A549 (cell line): ENCODE measurements around the gene FEM1C. TPM values are rescaled to one million over a fixed set of nuclear protein-coding genes. Genes with fewer than 3 reads are reported as not detected.

Experiments
- ATAC-seq, 2 experiments: fragments of 200-7000 bp in 1 of 2; fragments of >200 bp in 1 of 2; cut with Nextera tagmentation in 1 of 2; cut with Tn5 transposase in 1 of 2; 3 replicates each; pipeline versions ENCODE4 v1.8.0 to v1.9.1; 2018 to 2020; ENCODE audit warnings: mild to moderate bottlenecking in 1 of 2, moderate library complexity in 1 of 2
- CTCF ChIA-PET: fragments of 300-600 bp; sonication (Branson Sonifier 250); formaldehyde crosslinking; extraction: SDS; loops from one replicate; lab custom pipeline; 2021; ENCODE audit warnings: antibody characterized with exemption, inconsistent platforms; lab: Yijun Ruan, JAX
- POLR2A ChIA-PET: fragments of 350-600 bp; formaldehyde crosslinking; extraction: SDS; loops from one replicate; lab custom pipeline; 2021; ENCODE audit warnings: antibody characterized with exemption, inconsistent platforms; lab: Yijun Ruan, JAX
- DNase-seq, 2 experiments: peaks; one replicate each; pipeline versions ENCODE4 v3.0.0 to v3.0.0-alpha.2; 2011 to 2016; ENCODE audit warnings: low read depth in 1 of 2, low spot score in 1 of 2
- FAIRE-seq: peaks from 2 replicates; lab custom pipeline; 2011; peaks lifted over from hg19 to GRCh38; lab: Jason Lieb, UNC
- H3K27ac ChIP-seq, 2 experiments: fragments of >200 bp; sonication (Bioruptor Twin); formaldehyde crosslinking; 3 replicates each; pipeline ENCODE4 v1.5.1; 2016 to 2017
- H3K4me1 ChIP-seq: fragments of >200 bp; sonication (Bioruptor Twin); formaldehyde crosslinking; 3 replicates; pipeline ENCODE4 v1.6.1; 2016
- H3K4me2 ChIP-seq: fragments of >200 bp; sonication (Bioruptor Twin); formaldehyde crosslinking; 3 replicates; pipeline ENCODE4 v1.6.1; 2016
- H3K4me3 ChIP-seq: fragments of >200 bp; sonication (Bioruptor Twin); formaldehyde crosslinking; 3 replicates; pipeline ENCODE4 v1.5.1; 2016
- H3K9me3 ChIP-seq: fragments of >200 bp; sonication (Bioruptor Twin); formaldehyde crosslinking; 3 replicates; pipeline ENCODE4 v1.6.1; 2016
- CEBPB ChIP-seq, 2 experiments: fragments of >200 bp in 1 of 2; sonication (Bioruptor Twin) in 1 of 2; formaldehyde crosslinking in 1 of 2; IDR thresholded peaks; 2 replicates each; pipeline ENCODE4 v1.6.1; 2012 to 2016
- CHD4 ChIP-seq: fragments of 200-600 bp; sonication (generic); IDR thresholded peaks from 2 replicates; pipeline ENCODE4 v1.6.1; 2016; ENCODE audit warnings: antibody characterized with exemption, mild to moderate bottlenecking, borderline replicate concordance
- EP300 ChIP-seq, 2 experiments: fragments of >200 bp; sonication (Bioruptor Twin); formaldehyde crosslinking; IDR thresholded peaks; 2 replicates in 1 of 2; 3 replicates in 1 of 2; pipeline ENCODE4 v1.6.1; 2016 to 2017
- FOSB ChIP-seq: fragments of 250-450 bp; sonication (Bioruptor Pico); IDR thresholded peaks from 2 replicates; pipeline ENCODE4 v1.5.0; 2020; ENCODE audit warnings: mild to moderate bottlenecking, moderate library complexity
- FOSL2 ChIP-seq, 2 experiments: fragments of 450-650 bp in 1 of 2; fragments of >200 bp in 1 of 2; sonication (Bioruptor Twin) in 1 of 2; formaldehyde crosslinking; IDR thresholded peaks; 2 replicates each; pipeline versions ENCODE4 v1.5.0 to v1.6.1; 2016 to 2020; ENCODE audit warnings: mild to moderate bottlenecking in 1 of 2, moderate library complexity in 1 of 2
- HOXA7 ChIP-seq: fragments of 250-450 bp; sonication (Bioruptor Pico); IDR thresholded peaks from 2 replicates; pipeline ENCODE4 v1.5.0; 2020; ENCODE audit warnings: mild to moderate bottlenecking, moderate library complexity
- JUN ChIP-seq, 2 experiments: fragments of >200 bp; sonication (Bioruptor Twin); formaldehyde crosslinking; IDR thresholded peaks; 2 replicates in 1 of 2; 3 replicates in 1 of 2; pipeline ENCODE4 v1.6.1; 2016 to 2017
- JUNB ChIP-seq: fragments of >200 bp; sonication (Bioruptor Twin); formaldehyde crosslinking; IDR thresholded peaks from 2 replicates; pipeline ENCODE4 v1.6.1; 2016
- KDM1A ChIP-seq: fragments of 200-600 bp; sonication (generic); IDR thresholded peaks from 2 replicates; pipeline ENCODE4 v1.6.1; 2016; ENCODE audit warnings: low read depth, mild to moderate bottlenecking
- MAZ ChIP-seq: fragments of 150-350 bp; IDR thresholded peaks from 2 replicates; pipeline ENCODE4 v1.6.1; 2014; ENCODE audit warnings: antibody characterized with exemption, low read depth, low read length, borderline replicate concordance
- MYC ChIP-seq: IDR thresholded peaks from 2 replicates; pipeline ENCODE4 v1.6.1; 2012; ENCODE audit warnings: mild to moderate bottlenecking, inconsistent platforms, low read length, improper control_type of control experiment, borderline replicate concordance
- POLR2A ChIP-seq: IDR thresholded peaks from 2 replicates; pipeline ENCODE4 v1.6.1; 2012; ENCODE audit warnings: mild to moderate bottlenecking, low read length
- POLR2AphosphoS2 ChIP-seq: conservative IDR thresholded peaks from 2 replicates; pipeline ENCODE4 v1.6.1; 2012; ENCODE audit warnings: low read length, improper control_type of control experiment, inconsistent platforms
- RAD21 ChIP-seq, 2 experiments: fragments of >200 bp in 1 of 2; sonication (Bioruptor Twin) in 1 of 2; formaldehyde crosslinking in 1 of 2; IDR thresholded peaks in 1 of 2; conservative IDR thresholded peaks in 1 of 2; 2 replicates in 1 of 2; 3 replicates in 1 of 2; pipeline ENCODE4 v1.6.1; 2012 to 2018; ENCODE audit warnings: inconsistent platforms in 1 of 2
- RARB ChIP-seq: fragments of 250-450 bp; sonication (Bioruptor Pico); IDR thresholded peaks from 2 replicates; pipeline ENCODE4 v1.8.0; 2021; ENCODE audit warnings: mild to moderate bottlenecking, moderate library complexity
- RNF2 ChIP-seq: fragments of 200-600 bp; sonication (generic); IDR thresholded peaks from 2 replicates; pipeline ENCODE4 v1.6.1; 2016; ENCODE audit warnings: low read depth, mild to moderate bottlenecking, antibody characterized with exemption, moderate library complexity, borderline replicate concordance
- SMC3 ChIP-seq: fragments of >200 bp; sonication (Bioruptor Twin); formaldehyde crosslinking; IDR thresholded peaks from 3 replicates; pipeline ENCODE4 v1.6.1; 2018; ENCODE audit warnings: inconsistent platforms
- TFCP2L1 ChIP-seq: fragments of 250-450 bp; sonication (Bioruptor Pico); IDR thresholded peaks from 2 replicates; pipeline ENCODE4 v1.5.0; 2021; ENCODE audit warnings: mild to moderate bottlenecking
- TP53 ChIP-seq: fragments of 250-450 bp; sonication (Bioruptor Pico); IDR thresholded peaks from 2 replicates; pipeline ENCODE4 v1.5.0; 2021; ENCODE audit warnings: mild to moderate bottlenecking, moderate library complexity
- WGBS: methylation state at CpG from one replicate; pipeline ENCODE4 v1.1.6; 2017; ENCODE audit errors: missing lambda C conversion rate; 5-methylcytosine and 5-hydroxymethylcytosine counted together
- polyA plus RNA-seq, 4 experiments: library from polyadenylated mRNA; depleted of rRNA in 3 of 4; stranded (reverse); fragments of >200 nt; fragmentation: RNase III in 1 of 4; extraction: RNeasy Plus Mini Kit Qiagen cat#74134 plus additional on column Dnase treatment in 1 of 4; gene quantifications; 2 replicates in 3 of 4; 3 replicates in 1 of 4; pipeline ENCODE4 v1.2.3, GENCODE V29; 2011 to 2017
- TF ChIP-seq, protein P1 (sequence below): IDR thresholded peaks from 2 replicates; pipeline ENCODE4 v1.6.1; 2012
- TF ChIP-seq, protein P2 (sequence below): IDR thresholded peaks from 2 replicates; pipeline ENCODE4 v1.6.1; 2012
- TF ChIP-seq, protein P3 (sequence below): fragments of 200-600 bp; sonication (generic); IDR thresholded peaks from 2 replicates; pipeline ENCODE4 v1.6.1; 2016; ENCODE audit warnings: antibody characterized with exemption, mild to moderate bottlenecking, moderate library complexity
- TF ChIP-seq, protein P4 (sequence below): fragments of 250-450 bp; sonication (Bioruptor Pico); IDR thresholded peaks from 2 replicates; pipeline ENCODE4 v1.5.0; 2020; ENCODE audit warnings: low read depth, mild to moderate bottlenecking, moderate library complexity

FEM1C gene
- polyA plus RNA-seq, 2 of the 4 experiments (the other 2 are of a cell fraction): 6.3 to 8.4 TPM

DNA sequence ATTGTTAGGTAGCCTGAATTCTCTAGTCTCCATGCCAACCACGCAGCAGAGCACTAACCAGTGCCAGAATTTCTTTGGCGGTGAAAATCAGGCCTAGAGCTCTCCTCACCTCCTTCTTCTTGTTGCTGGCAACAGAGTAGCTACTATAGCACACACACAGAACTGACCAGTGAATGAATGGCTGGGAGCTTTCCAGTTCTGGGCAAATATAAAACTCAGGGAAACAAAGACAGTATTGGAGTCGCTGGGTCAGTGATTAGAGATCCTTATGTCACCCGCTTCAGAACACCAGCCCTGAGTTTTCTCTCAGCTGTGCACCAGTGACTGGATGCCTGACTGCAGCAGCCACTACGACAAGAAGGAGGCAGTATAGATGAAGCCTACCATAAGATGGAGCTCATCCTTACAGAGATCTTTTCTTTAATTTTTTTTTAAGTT, 26.9 kb upstream of the FEM1C start:
- POLR2A ChIA-PET: interaction anchor here (0.6 kb wide), 1 partner anchor 31 kb away, joined by 11 read pairs; the partner anchor contains the start of gene TICAM2
- H3K4me1 ChIP-seq: no peaks in the 10 kb centered on the region
- no peak overlapping the region for H3K4me3 ChIP-seq
- no peak overlapping the region for H3K4me2 ChIP-seq
- WGBS: 79% methylated on average over 5 of the region's 5 CpGs
- TF ChIP-seq, protein P1, sequence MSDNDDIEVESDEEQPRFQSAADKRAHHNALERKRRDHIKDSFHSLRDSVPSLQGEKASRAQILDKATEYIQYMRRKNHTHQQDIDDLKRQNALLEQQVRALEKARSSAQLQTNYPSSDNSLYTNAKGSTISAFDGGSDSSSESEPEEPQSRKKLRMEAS: no peak
- TF ChIP-seq TP53 (no peak), JUNB (no peak), FOSL2 (IDR thresholded peaks at IDR 0.05) (no peak), FOSL2 (CRISPR knock-in tag; IDR thresholded peaks at IDR 0.05) (no peak), MAZ (no peak), JUN (IDR thresholded peaks at IDR 0.05) (no peak), POLR2A (no peak), CEBPB (IDR thresholded peaks at IDR 0.05) (no peak), RARB (CRISPR knock-in tag) (no peak), SMC3 (no peak), KDM1A (no peak), RNF2 (no peak), RAD21 (conservative IDR thresholded peaks at IDR 0.05 in 1 of 2, IDR thresholded peaks at IDR 0.05 in 1 of 2) (no peak), POLR2AphosphoS2 (no peak), HOXA7 (CRISPR knock-in tag) (no peak), TFCP2L1 (CRISPR knock-in tag) (no peak)
- TF ChIP-seq, protein P2, sequence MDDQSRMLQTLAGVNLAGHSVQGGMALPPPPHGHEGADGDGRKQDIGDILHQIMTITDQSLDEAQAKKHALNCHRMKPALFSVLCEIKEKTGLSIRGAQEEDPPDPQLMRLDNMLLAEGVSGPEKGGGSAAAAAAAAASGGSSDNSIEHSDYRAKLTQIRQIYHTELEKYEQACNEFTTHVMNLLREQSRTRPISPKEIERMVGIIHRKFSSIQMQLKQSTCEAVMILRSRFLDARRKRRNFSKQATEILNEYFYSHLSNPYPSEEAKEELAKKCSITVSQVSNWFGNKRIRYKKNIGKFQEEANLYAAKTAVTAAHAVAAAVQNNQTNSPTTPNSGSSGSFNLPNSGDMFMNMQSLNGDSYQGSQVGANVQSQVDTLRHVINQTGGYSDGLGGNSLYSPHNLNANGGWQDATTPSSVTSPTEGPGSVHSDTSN: no peak
- TF ChIP-seq, all 56 proteins: peak for 0
- DNase-seq (no peak), ATAC-seq (peak in 1 of 2 experiments; percentile 38; a peak in 1 of 6 replicates), FAIRE-seq (no peak)
- CTCF ChIA-PET: interaction anchor here (0.5 to 3.5 kb wide), 3 partner anchors 27 to 262 kb away, joined by 3 to 29 read pairs (median 6); partner anchors contain the start of gene FEM1C
- Histone ChIP-seq H3K27ac (no peak overlapping the region), H3K9me3 (no peaks in the 10 kb centered on the region)

DNA sequence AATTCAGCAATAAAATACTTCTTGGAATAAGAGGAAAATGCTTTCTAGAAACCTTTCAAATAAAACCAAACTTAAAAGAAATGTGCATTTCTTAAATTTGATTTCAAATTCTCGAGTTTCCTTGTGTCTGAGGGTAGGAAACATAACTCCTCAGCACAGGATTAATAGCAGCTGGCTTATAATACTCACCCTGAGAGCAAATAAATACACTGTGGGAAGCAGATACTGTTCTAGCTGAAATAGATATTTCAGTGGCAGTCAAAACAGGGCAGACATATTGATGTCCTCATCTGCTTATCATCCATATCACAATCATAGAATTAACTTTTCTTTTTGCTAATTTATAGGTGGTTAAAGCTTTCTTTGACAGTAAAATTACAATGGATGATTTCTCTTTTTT, 24.1 kb upstream of the FEM1C start:
- H3K4me1 ChIP-seq: no peaks in the 10 kb centered on the region
- ChIA-PET CTCF (interaction anchor here (1.3 to 1.9 kb wide), 2 partner anchors 22 to 259 kb away, joined by 4 to 5 read pairs; no protein-coding TSS in a partner anchor), POLR2A (no interaction called here)
- no peak for DNase-seq
- no peak overlapping the region for H3K27ac ChIP-seq
- H3K4me2 ChIP-seq: no peak overlapping the region
- no peak for ATAC-seq
- no peak for FAIRE-seq
- H3K9me3 ChIP-seq: no peaks in the 10 kb centered on the region
- H3K4me3 ChIP-seq: no peak overlapping the region
- TF ChIP-seq, protein P3, sequence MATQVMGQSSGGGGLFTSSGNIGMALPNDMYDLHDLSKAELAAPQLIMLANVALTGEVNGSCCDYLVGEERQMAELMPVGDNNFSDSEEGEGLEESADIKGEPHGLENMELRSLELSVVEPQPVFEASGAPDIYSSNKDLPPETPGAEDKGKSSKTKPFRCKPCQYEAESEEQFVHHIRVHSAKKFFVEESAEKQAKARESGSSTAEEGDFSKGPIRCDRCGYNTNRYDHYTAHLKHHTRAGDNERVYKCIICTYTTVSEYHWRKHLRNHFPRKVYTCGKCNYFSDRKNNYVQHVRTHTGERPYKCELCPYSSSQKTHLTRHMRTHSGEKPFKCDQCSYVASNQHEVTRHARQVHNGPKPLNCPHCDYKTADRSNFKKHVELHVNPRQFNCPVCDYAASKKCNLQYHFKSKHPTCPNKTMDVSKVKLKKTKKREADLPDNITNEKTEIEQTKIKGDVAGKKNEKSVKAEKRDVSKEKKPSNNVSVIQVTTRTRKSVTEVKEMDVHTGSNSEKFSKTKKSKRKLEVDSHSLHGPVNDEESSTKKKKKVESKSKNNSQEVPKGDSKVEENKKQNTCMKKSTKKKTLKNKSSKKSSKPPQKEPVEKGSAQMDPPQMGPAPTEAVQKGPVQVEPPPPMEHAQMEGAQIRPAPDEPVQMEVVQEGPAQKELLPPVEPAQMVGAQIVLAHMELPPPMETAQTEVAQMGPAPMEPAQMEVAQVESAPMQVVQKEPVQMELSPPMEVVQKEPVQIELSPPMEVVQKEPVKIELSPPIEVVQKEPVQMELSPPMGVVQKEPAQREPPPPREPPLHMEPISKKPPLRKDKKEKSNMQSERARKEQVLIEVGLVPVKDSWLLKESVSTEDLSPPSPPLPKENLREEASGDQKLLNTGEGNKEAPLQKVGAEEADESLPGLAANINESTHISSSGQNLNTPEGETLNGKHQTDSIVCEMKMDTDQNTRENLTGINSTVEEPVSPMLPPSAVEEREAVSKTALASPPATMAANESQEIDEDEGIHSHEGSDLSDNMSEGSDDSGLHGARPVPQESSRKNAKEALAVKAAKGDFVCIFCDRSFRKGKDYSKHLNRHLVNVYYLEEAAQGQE: no peak
- TF ChIP-seq MYC (no peak), CHD4 (no peak), EP300 (IDR thresholded peaks at IDR 0.05) (no peak), FOSB (no peak)
- TF ChIP-seq, protein P4, sequence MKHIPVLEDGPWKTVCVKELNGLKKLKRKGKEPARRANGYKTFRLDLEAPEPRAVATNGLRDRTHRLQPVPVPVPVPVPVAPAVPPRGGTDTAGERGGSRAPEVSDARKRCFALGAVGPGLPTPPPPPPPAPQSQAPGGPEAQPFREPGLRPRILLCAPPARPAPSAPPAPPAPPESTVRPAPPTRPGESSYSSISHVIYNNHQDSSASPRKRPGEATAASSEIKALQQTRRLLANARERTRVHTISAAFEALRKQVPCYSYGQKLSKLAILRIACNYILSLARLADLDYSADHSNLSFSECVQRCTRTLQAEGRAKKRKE (CRISPR knock-in tag): no peak
- TF ChIP-seq, protein P1: no peak
- 9% methylated on average over 1 of the region's 1 CpG for WGBS
